Testis (tissue), 3 donors: ENCODE results near the gene MEIOB. TPM values are rescaled to one million over a fixed set of nuclear protein-coding genes. Genes with fewer than 3 reads are reported as not detected.

Experiments used
- DNase-seq: peaks from one replicate; pipeline ENCODE4 v3.0.0-alpha.2; 2019
- H3K27ac ChIP-seq, 2 donors: fragments of 200-600 bp; sonication (generic); one replicate each; pipeline ENCODE4 v1.5.1; 2019
- H3K27me3 ChIP-seq: fragments of 200-600 bp; sonication (generic); one replicate; pipeline ENCODE4 v1.5.1; 2019
- H3K36me3 ChIP-seq: fragments of 200-600 bp; sonication (generic); one replicate; pipeline ENCODE4 v1.5.1; 2017; ENCODE audit warnings: low read depth; ENCODE audit errors: missing control alignments
- H3K4me1 ChIP-seq: fragments of 200-600 bp; sonication (generic); one replicate; pipeline ENCODE4 v1.5.1; 2019
- H3K4me3 ChIP-seq, 2 donors: fragments of 200-600 bp; sonication (generic); one replicate each; pipeline ENCODE4 v1.5.1; 2017 to 2019
- H3K9me3 ChIP-seq: fragments of 200-600 bp; sonication (generic); one replicate; pipeline ENCODE4 v1.5.1; 2017
- POLR2A ChIP-seq: fragments of 450-650 bp; IDR thresholded peaks from one replicate; pipeline ENCODE4 v1.6.1; 2017; ENCODE audit warnings: antibody characterized with exemption, mild to moderate bottlenecking, moderate library complexity
- WGBS, 2 donors: methylation state at CpG; one replicate each; pipeline ENCODE4 v1.1.5; 2018; 5-methylcytosine and 5-hydroxymethylcytosine counted together
- intact Hi-C: fragments of 100-400 bp; cut with DNase I; formaldehyde crosslinking; loops from one replicate; pipeline ENCODE4 v1.15.1; 2023; ENCODE audit warnings: low total_unique reads
- polyA plus RNA-seq: library from polyadenylated mRNA; stranded (reverse); fragments of 350-450 nt; fragmentation: Illumina TruSeq; extraction: RNeasy Lipid Tissue Mini Kit (QIAGEN cat#74804); gene quantifications from one replicate; pipeline ENCODE4 v1.2.3, GENCODE V29; 2014; ENCODE audit warnings: low read depth, low replicate concordance; ENCODE audit not compliant: insufficient read depth
- total RNA-seq, 2 donors: library from RNA; depleted of rRNA; stranded (reverse); fragments of >200 nt; gene quantifications; one replicate each; pipeline ENCODE4 v1.2.3, GENCODE V29; 2016
- TF ChIP-seq, protein P1 (sequence below), 3 experiments: fragments of 450-650 bp in 2 of 3; fragments of 200-600 bp in 1 of 3; sonication (generic) in 1 of 3; IDR thresholded peaks; one replicate each; pipeline ENCODE4 v1.5.1; 2016 to 2019; ENCODE audit warnings: antibody characterized with exemption in 3 of 3, mild to moderate bottlenecking in 2 of 3, moderate library complexity in 1 of 3

Gene MEIOB
- total and polyA plus RNA-seq, 3 donors from 2014 or later, result 34.6 to 53.9 (median 53.8) TPM

DNA sequence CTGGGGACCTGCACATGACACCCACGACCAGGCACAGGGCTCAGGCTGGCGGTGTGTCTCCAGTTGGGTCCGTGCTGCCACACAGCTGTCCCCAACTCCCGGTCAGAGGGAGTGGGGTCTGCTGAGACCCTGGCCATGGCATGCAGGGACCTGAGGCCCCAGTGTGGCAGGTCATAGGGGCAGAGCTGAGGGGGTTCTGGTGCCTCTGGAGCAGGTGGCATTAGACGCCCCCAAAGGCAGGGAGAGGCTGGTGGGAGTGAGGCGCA lies 85.0 kb downstream of the MEIOB start:
- WGBS, 2 donors, result 86 to 94% methylated on average over 3 to 6 of the region's 6 CpGs
- no peaks in the 10 kb centered on the region for H3K27me3 ChIP-seq
- no peaks in the 10 kb centered on the region for H3K9me3 ChIP-seq
- TF ChIP-seq, protein P1, sequence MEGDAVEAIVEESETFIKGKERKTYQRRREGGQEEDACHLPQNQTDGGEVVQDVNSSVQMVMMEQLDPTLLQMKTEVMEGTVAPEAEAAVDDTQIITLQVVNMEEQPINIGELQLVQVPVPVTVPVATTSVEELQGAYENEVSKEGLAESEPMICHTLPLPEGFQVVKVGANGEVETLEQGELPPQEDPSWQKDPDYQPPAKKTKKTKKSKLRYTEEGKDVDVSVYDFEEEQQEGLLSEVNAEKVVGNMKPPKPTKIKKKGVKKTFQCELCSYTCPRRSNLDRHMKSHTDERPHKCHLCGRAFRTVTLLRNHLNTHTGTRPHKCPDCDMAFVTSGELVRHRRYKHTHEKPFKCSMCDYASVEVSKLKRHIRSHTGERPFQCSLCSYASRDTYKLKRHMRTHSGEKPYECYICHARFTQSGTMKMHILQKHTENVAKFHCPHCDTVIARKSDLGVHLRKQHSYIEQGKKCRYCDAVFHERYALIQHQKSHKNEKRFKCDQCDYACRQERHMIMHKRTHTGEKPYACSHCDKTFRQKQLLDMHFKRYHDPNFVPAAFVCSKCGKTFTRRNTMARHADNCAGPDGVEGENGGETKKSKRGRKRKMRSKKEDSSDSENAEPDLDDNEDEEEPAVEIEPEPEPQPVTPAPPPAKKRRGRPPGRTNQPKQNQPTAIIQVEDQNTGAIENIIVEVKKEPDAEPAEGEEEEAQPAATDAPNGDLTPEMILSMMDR (IDR thresholded peaks at IDR 0.05), result no peak
- TF ChIP-seq POLR2A, result no peak
- DNase-seq, result no peak
- H3K27ac ChIP-seq, result no peak overlapping the region
- no peaks in the 10 kb centered on the region for H3K36me3 ChIP-seq
- intact Hi-C loops, result no loop called here
- H3K4me1 ChIP-seq, result peaks cover 7% of the 10 kb centered on the region
- H3K4me3 ChIP-seq, result no peak overlapping the region

DNA sequence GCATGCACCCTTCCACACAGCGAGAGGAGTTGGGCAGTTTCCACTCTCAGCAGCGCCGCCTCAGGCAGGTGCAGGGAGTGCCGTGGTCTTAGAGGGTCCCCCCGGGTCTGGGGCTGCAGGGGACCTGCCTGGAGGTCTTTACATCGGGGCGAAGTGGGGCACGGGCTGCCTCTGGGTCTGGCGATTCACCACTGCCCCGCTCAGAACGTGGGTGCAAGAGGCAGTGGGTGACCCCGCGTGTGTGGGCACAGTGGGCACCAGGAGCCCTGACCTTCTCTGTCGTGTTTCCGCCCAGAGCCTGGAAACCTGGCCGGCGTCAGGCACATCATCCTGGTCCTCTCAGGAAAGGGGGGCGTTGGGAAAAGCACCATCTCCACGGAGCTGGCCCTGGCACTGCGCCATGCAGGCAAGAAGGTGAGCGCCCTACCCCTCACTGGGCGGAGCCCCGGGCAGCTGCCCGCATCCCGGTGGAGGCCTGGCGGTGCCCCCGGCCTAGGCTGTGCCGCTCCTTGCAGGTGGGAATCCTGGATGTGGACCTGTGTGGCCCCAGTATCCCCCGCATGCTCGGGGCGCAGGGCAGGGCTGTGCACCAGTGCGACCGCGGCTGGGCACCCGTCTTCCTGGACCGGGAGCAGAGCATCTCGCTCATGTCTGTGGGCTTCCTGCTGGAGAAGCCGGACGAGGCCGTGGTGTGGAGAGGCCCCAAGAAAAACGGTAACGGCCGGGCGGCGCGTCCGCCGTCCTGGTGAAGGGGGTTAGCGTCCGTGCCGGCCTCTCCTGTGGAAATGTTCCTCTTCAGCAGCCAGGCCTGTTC lies 85.5 kb downstream of the MEIOB start:
- H3K36me3 ChIP-seq, result no peaks in the 10 kb centered on the region

DNA sequence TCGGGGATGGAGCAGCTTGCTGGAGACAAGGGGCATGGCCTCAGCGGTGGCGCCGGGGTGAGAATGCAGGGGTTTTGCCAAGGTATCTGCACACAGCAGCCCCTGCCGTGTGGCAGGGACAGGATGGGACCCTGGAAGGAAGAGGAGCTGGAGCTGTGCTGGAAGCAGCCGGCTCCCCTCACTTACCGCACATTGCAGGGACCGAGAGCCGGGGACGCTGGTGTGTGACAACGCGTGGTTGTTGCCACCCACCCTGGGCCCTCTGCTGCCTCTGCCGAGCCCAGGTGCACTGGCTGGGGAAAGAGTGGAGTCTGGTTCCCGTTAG lies 86.2 kb downstream of the MEIOB start:
- 40 to 93% methylated on average over 1 to 13 of the region's 14 CpGs for WGBS, 2 donors
- no peak overlapping the region for H3K4me3 ChIP-seq
- H3K9me3 ChIP-seq, result no peaks in the 10 kb centered on the region
- H3K27me3 ChIP-seq, result no peaks in the 10 kb centered on the region
- no peak overlapping the region for H3K27ac ChIP-seq
- DNase-seq, result no peak
- intact Hi-C loops, result no loop called here
- no peak for TF ChIP-seq POLR2A
- TF ChIP-seq, protein P1 (IDR thresholded peaks at IDR 0.05), result no peak
- no peaks in the 10 kb centered on the region for H3K36me3 ChIP-seq
- peaks cover 16% of the 10 kb centered on the region for H3K4me1 ChIP-seq

More for the DNA sequence above, 85.5 kb downstream of the MEIOB start:
- no peak for DNase-seq
- intact Hi-C loops, result no loop called here
- H3K27ac ChIP-seq, result no peak overlapping the region
- H3K9me3 ChIP-seq, result no peaks in the 10 kb centered on the region
- peaks cover 11% of the 10 kb centered on the region for H3K4me1 ChIP-seq
- 81 to 88% methylated on average over 3 to 41 of the region's 51 CpGs for WGBS, 2 donors
- H3K4me3 ChIP-seq, result no peak overlapping the region
- TF ChIP-seq, protein P1 (IDR thresholded peaks at IDR 0.05), result peak in 1 of 3 experiments; percentile 23
- no peak for TF ChIP-seq POLR2A
- H3K27me3 ChIP-seq, result no peaks in the 10 kb centered on the region

DNA sequence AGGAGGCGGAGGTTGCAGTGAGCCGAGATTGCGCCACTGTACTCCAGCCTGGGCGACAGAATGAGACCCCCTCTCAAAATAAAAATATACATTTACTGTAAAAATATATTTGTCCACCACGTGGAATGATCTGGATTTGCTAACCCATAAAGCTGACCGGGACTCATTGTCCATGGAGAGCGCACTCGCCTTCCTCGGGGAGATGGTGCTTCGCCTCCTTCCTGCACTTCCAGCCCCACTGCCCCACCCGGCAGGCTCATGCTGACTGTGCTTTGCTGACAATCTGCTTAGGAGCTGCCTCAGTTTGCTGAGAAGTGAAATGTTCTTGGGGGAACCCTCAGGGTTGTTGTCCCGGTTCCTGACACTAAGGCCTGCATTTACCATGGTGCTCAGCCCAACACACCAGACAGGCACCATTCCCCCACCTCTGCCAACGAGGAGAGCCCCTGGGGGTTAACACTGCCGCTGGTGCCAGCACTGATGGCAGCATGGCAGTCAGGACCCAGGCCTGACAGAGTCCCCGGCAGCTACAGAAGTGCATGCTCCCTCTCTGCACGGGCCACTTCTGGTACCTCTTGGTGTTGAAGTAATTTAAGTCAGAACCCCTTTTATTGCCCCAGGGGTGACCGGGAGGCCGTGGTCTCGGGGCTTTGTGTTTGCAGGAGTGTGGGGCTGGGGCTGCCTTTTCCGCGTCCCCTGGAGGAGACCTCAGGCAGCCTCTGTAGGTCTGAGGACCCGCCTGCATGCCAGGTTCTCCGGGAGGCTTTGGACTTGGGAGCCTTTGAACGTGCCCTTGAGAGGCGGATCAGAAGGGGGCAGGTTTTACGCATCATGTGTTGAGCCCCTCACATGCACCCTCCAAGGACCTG lies 86.8 kb downstream of the MEIOB start:
- Histone ChIP-seq H3K27me3 (no peaks in the 10 kb centered on the region), H3K36me3 (no peaks in the 10 kb centered on the region), H3K4me3 (no peak overlapping the region), H3K9me3 (no peaks in the 10 kb centered on the region), H3K27ac (no peak overlapping the region), H3K4me1 (peaks cover 16% of the 10 kb centered on the region)
- intact Hi-C loops, result no loop called here
- no peak for DNase-seq
- no peak for TF ChIP-seq POLR2A
- TF ChIP-seq, protein P1 (IDR thresholded peaks at IDR 0.05), result no peak
- WGBS, 2 donors, result 87 to 89% methylated on average over 17 to 26 of the region's 26 CpGs

Other genes with a start within 250 kb of the MEIOB start
- gene JPT2, start 193.9 kb downstream of the MEIOB start, total RNA-seq, result 10 to 100 TPM; 25.8 to 27.9 TPM
- gene JPT2, start 193.9 kb downstream of the MEIOB start, polyA plus RNA-seq, result 45.2 TPM
- gene MAPK8IP3, start 166.0 kb downstream of the MEIOB start, total RNA-seq, result 100 to 1,000 TPM; 128 to 154 TPM
- 52.7 TPM for gene MAPK8IP3, start 166.0 kb downstream of the MEIOB start, polyA plus RNA-seq
- gene NME3, start 100.6 kb downstream of the MEIOB start, total RNA-seq, result 100 to 1,000 TPM; 100 to 119 TPM
- gene NME3, start 100.6 kb downstream of the MEIOB start, polyA plus RNA-seq, result 29.3 TPM
- gene EME2, start 99.4 kb downstream of the MEIOB start, total RNA-seq, result 10 to 100 TPM; 20.3 to 34.2 TPM
- gene EME2, start 99.4 kb downstream of the MEIOB start, polyA plus RNA-seq, result 12.5 TPM
- 10 to 100 TPM; 66.5 to 81.6 TPM for gene MRPS34, start 99.0 kb downstream of the MEIOB start, total RNA-seq
- 49.2 TPM for gene MRPS34, start 99.0 kb downstream of the MEIOB start, polyA plus RNA-seq
- 100 to 1,000 TPM; 111 to 114 TPM for gene SPSB3, start 89.6 kb downstream of the MEIOB start, total RNA-seq
- gene SPSB3, start 89.6 kb downstream of the MEIOB start, polyA plus RNA-seq, result 43.8 TPM
- 10 to 100 TPM; 81.5 to 90.8 TPM for gene NUBP2, start 89.2 kb downstream of the MEIOB start, total RNA-seq
- 49.8 TPM for gene NUBP2, start 89.2 kb downstream of the MEIOB start, polyA plus RNA-seq
- 1 to 10 TPM; 3.2 to 6.7 TPM for gene IGFALS, start 78.5 kb downstream of the MEIOB start, total RNA-seq
- gene IGFALS, start 78.5 kb downstream of the MEIOB start, polyA plus RNA-seq, result 0.38 TPM
- 100 to 1,000 TPM; 163 to 176 TPM for gene HAGH, start 45.3 kb downstream of the MEIOB start, total RNA-seq
- 266 TPM for gene HAGH, start 45.3 kb downstream of the MEIOB start, polyA plus RNA-seq
- gene FAHD1, start 45.0 kb downstream of the MEIOB start, total RNA-seq, result 10 to 100 TPM; 57.5 to 65.8 TPM
- 20.6 TPM for gene FAHD1, start 45.0 kb downstream of the MEIOB start, polyA plus RNA-seq
- 1 to 10 TPM in 1 of 2 donors, under 1 TPM in 1; 0.94 to 1.6 TPM for gene HS3ST6, start 46.3 kb upstream of the MEIOB start, total RNA-seq
- 0.34 TPM for gene HS3ST6, start 46.3 kb upstream of the MEIOB start, polyA plus RNA-seq
- 10 to 100 TPM; 17.5 to 19.8 TPM for gene MSRB1, start 71.0 kb upstream of the MEIOB start, total RNA-seq
- 35.2 TPM for gene MSRB1, start 71.0 kb upstream of the MEIOB start, polyA plus RNA-seq
- gene RPL3L, start 82.5 kb upstream of the MEIOB start, total RNA-seq, result 1 to 10 TPM; 7.3 to 9.8 TPM
- gene RPL3L, start 82.5 kb upstream of the MEIOB start, polyA plus RNA-seq, result 10.4 TPM
- gene NDUFB10, start 87.4 kb upstream of the MEIOB start, total RNA-seq, result 100 to 1,000 TPM; 127 to 211 TPM
- 186 TPM for gene NDUFB10, start 87.4 kb upstream of the MEIOB start, polyA plus RNA-seq
- 1,000 to 10,000 TPM in 1 of 2 donors, 100 to 1,000 TPM in 1; 744 to 1,779 TPM for gene RPS2, start 92.7 kb upstream of the MEIOB start, total RNA-seq
- gene RPS2, start 92.7 kb upstream of the MEIOB start, polyA plus RNA-seq, result 1,272 TPM
- 100 to 1,000 TPM in 1 of 2 donors, 10 to 100 TPM in 1; 86.7 to 210 TPM for gene RNF151, start 94.7 kb upstream of the MEIOB start, total RNA-seq
- 153 TPM for gene RNF151, start 94.7 kb upstream of the MEIOB start, polyA plus RNA-seq
- gene TBL3, start 99.9 kb upstream of the MEIOB start, total RNA-seq, result 100 to 1,000 TPM in 1 of 2 donors, 10 to 100 TPM in 1; 83.4 to 109 TPM
- 77.1 TPM for gene TBL3, start 99.9 kb upstream of the MEIOB start, polyA plus RNA-seq
- 1 to 10 TPM; 4.8 to 7.6 TPM for gene NOXO1, start 109.3 kb upstream of the MEIOB start, total RNA-seq
- gene NOXO1, start 109.3 kb upstream of the MEIOB start, polyA plus RNA-seq, result 3.7 TPM
- gene GFER, start 112.0 kb upstream of the MEIOB start, total RNA-seq, result 10 to 100 TPM; 25.7 to 25.8 TPM
- 40.0 TPM for gene GFER, start 112.0 kb upstream of the MEIOB start, polyA plus RNA-seq
- gene SYNGR3, start 117.8 kb upstream of the MEIOB start, total RNA-seq, result 10 to 100 TPM; 20.9 to 33.5 TPM
- gene SYNGR3, start 117.8 kb upstream of the MEIOB start, polyA plus RNA-seq, result 10.0 TPM
- 10 to 100 TPM; 80.4 to 94.6 TPM for gene ZNF598, start 137.7 kb upstream of the MEIOB start, total RNA-seq
- 46.3 TPM for gene ZNF598, start 137.7 kb upstream of the MEIOB start, polyA plus RNA-seq
- gene NPW, start 147.6 kb upstream of the MEIOB start, total RNA-seq, result 1 to 10 TPM; 7.3 to 8.2 TPM
- gene NPW, start 147.6 kb upstream of the MEIOB start, polyA plus RNA-seq, result 3.9 TPM
- gene NHERF2, start 154.7 kb upstream of the MEIOB start, total RNA-seq, result 10 to 100 TPM; 54.1 to 59.9 TPM
- 50.6 TPM for gene NHERF2, start 154.7 kb upstream of the MEIOB start, polyA plus RNA-seq
- gene NTHL1, start 175.7 kb upstream of the MEIOB start, total RNA-seq, result 10 to 100 TPM; 24.6 to 35.6 TPM
- 18.0 TPM for gene NTHL1, start 175.7 kb upstream of the MEIOB start, polyA plus RNA-seq
- gene TSC2, start 175.8 kb upstream of the MEIOB start, total RNA-seq, result 100 to 1,000 TPM; 222 to 271 TPM
- 136 TPM for gene TSC2, start 175.8 kb upstream of the MEIOB start, polyA plus RNA-seq